ENCODE measurements around the gene VSNL1. TPM values are rescaled to one million over a fixed set of nuclear protein-coding genes. Genes with fewer than 3 reads are reported as not detected.

Gene VSNL1
- polyA plus RNA-seq, 3 donors from 2014 or later, result not detected

DNA sequence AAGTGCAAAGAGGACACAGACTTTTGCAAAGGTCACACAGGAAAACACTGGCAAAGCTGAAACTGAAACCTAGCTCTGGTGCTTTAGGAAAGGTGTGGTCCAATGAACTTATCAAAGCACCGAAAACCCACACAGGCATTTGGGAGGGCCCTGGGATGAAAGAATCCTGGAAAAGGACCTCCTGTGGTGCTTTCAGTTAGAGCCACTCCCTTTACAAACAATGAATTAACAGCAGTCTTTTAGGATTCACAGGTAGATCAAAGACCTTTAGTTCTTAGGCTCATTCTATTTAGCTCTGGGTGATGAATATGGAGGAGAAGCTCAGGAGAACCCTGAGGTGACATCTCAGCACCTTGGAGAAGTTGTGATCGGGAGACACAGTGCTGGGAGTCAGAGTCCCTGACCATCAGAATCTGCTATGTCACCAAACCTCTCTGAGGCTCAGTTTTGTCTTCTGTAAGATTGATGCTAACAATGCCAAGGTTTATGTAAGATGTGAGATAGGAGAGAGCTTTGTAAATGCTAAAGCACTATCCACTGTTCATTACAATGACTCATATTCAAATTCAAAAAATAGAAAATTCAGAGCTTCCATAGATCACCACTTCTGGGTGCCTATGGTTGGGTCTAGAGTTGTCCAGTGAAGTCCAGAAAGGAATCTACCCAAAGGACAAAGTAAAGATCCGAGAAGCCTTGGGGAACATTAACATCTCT, 39.3 kb downstream of the VSNL1 start:
- H3K27me3 Mint-ChIP-seq (ENCODE audit: low read depth in 3 of 3), result peaks cover 0 to 3% (median 0%) of the 10 kb centered on the region in 3 donors
- no peak for DNase-seq
- peaks cover 0 to 6% (median 0%) of the 10 kb centered on the region in 6 donors for H3K9me3 Mint-ChIP-seq
- H3K4me1 Mint-ChIP-seq, result no peaks in the 10 kb centered on the region
- H3K4me3 Mint-ChIP-seq, result no peak overlapping the region
- H3K36me3 Mint-ChIP-seq, result no peaks in the 10 kb centered on the region
- no peak overlapping the region for H3K27ac Mint-ChIP-seq

DNA sequence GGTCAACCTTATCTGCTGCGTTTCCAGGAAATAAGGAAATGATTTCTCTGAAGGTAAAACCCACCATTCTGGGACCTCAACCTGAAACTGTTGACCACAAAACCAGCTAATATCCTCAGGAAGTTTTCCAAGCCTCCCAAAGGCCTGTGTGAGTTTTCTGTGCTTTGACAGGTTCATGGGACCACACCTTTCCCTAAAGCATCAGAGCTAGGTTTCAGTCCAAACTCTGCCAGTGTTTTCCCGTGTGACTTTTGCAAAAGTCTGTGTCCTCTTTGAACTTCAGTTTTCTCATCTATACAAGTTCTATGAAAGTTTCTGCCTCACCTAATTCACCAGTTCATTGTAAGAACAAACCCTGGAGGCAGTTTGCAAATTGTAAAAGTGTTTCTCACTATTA, 39.8 kb downstream of the VSNL1 start:
- Mint-ChIP-seq H3K4me1 (no peaks in the 10 kb centered on the region), H3K4me3 (no peak overlapping the region), H3K36me3 (no peaks in the 10 kb centered on the region), H3K27me3 (ENCODE audit: low read depth in 3 of 3) (peaks cover 0 to 3% (median 0%) of the 10 kb centered on the region in 3 donors), H3K27ac (no peak overlapping the region), H3K9me3 (peaks cover 0 to 6% (median 0%) of the 10 kb centered on the region in 6 donors)
- no peak for DNase-seq

DNA sequence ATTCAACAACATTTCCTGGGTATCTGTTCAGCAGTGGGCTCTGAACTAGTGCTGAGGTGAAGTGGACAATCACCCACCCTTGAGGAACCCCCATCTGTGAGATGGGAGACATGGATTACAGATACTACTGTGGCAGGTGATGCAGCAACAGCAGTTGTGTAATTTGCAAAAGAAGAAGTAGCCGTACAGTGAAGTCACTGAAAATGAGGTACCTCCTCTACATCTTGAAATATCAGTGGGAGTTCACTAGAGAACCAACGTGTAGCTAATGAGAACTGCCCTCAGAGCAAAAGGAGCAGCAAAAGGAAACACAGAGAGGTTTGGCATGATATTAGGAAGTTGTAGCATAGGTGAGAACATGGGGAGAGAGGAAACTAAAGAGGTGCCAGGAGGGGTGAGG, 41.3 kb downstream of the VSNL1 start:
- Mint-ChIP-seq H3K27me3 (ENCODE audit: low read depth in 3 of 3) (peaks cover 0 to 3% (median 0%) of the 10 kb centered on the region in 3 donors), H3K9me3 (peaks cover 0 to 3% (median 0%) of the 10 kb centered on the region in 6 donors), H3K36me3 (no peaks in the 10 kb centered on the region), H3K27ac (no peak overlapping the region), H3K4me3 (no peak overlapping the region), H3K4me1 (no peaks in the 10 kb centered on the region)
- DNase-seq, result no peak

DNA sequence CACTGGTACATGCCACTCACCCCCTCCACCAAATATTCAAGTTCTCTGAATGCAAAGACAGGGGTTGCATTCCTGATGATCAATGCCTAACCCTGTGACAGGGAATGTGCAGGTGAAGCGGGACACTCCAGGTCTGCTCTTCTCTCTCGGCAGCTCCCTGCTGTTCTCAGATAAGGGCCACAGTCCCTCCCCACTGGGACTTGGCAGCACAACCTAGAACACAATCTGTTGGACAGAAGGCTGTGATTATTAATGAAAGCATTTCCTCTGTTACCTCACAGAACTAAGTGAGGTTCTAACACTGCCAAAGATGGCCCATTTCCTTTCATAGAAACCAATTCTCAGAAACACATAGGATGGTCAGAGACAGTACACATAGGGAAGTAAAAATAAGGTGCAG, 42.7 kb downstream of the VSNL1 start:
- H3K4me1 Mint-ChIP-seq, result no peaks in the 10 kb centered on the region
- DNase-seq, result no peak
- peaks cover 0 to 3% (median 0%) of the 10 kb centered on the region in 3 donors for H3K27me3 Mint-ChIP-seq (ENCODE audit: low read depth in 3 of 3)
- H3K9me3 Mint-ChIP-seq, result peaks cover 0 to 5% (median 0%) of the 10 kb centered on the region in 6 donors
- H3K4me3 Mint-ChIP-seq, result no peak overlapping the region
- H3K27ac Mint-ChIP-seq, result no peak overlapping the region
- H3K36me3 Mint-ChIP-seq, result no peaks in the 10 kb centered on the region

DNA sequence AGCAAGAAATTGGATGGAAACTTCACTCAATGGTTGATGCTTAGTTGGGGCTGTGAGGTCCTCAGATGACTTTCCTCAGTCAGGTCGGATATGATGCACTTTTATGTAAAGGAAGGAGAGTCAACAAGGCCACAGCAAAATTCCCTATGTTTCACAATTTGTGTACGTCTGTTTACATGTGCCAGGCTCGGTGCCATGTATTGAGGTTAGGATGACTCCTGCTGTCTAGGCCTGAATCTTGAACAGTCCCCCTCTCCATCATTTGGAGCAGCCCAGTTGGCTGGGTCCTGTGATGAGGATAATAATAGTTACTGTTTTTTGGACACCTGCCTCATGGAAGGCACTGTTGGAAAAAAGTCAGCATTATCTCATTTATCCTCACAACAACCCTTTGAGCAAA, 43.1 kb downstream of the VSNL1 start:
- peaks cover 0 to 5% (median 0%) of the 10 kb centered on the region in 6 donors for H3K9me3 Mint-ChIP-seq

DNA sequence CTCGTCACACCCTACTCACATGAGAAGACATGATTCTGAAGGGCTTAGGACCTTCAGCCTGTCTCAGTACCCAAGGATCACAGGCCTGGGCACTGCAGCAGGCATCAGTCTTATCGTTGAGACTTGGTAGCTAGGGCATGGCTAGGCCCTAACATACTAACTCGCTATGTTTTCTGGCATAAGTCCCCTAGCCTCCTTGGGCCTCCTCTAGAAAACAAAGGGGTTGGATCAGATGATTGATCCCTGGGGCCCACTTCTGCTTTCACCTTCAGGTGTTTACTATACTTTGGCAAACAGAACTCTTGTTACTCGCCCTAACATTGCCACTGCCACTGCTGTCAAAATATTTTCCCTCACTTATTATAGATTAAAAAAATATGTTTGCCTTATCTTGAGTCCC, 44.2 kb downstream of the VSNL1 start:
- peaks cover 0 to 3% (median 0%) of the 10 kb centered on the region in 3 donors for H3K27me3 Mint-ChIP-seq (ENCODE audit: low read depth in 3 of 3)
- no peaks in the 10 kb centered on the region for H3K4me1 Mint-ChIP-seq
- H3K4me3 Mint-ChIP-seq, result no peak overlapping the region
- no peak overlapping the region for H3K27ac Mint-ChIP-seq
- no peak for DNase-seq
- H3K9me3 Mint-ChIP-seq, result peaks cover 0 to 5% (median 0%) of the 10 kb centered on the region in 6 donors
- no peaks in the 10 kb centered on the region for H3K36me3 Mint-ChIP-seq

More for the DNA sequence above, 43.1 kb downstream of the VSNL1 start:
- Mint-ChIP-seq H3K27ac (no peak overlapping the region), H3K27me3 (ENCODE audit: low read depth in 3 of 3) (peaks cover 0 to 3% (median 0%) of the 10 kb centered on the region in 3 donors), H3K36me3 (no peaks in the 10 kb centered on the region), H3K4me3 (no peak overlapping the region), H3K4me1 (no peaks in the 10 kb centered on the region)
- DNase-seq, result no peak

DNA sequence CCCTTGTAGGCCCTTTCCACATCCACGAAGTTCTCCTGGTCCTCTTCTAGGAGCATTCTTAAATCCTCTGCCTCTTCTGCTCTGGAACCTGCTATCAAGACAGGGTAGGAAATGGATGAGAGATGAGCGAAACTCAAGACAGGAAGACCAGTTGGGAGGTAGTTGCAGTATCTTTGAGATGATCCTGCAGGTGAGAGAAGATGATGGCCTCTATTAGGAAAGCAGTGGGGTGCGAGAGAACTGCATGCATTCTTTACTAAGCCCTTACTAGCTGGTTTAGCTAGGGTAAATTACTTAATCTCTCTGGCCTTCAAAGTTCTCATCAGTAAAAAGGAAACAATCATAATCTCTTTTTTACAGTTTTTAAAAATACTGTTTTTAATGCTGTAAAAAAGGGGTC, 47.0 kb downstream of the VSNL1 start:
- no peaks in the 10 kb centered on the region for H3K4me1 Mint-ChIP-seq
- no peaks in the 10 kb centered on the region for H3K36me3 Mint-ChIP-seq
- H3K27ac Mint-ChIP-seq, result no peak overlapping the region
- no peak overlapping the region for H3K4me3 Mint-ChIP-seq
- no peak for DNase-seq
- H3K27me3 Mint-ChIP-seq (ENCODE audit: low read depth in 3 of 3), result peaks cover 0 to 2% (median 0%) of the 10 kb centered on the region in 3 donors
- H3K9me3 Mint-ChIP-seq, result peaks cover 0 to 5% (median 0%) of the 10 kb centered on the region in 6 donors

DNA sequence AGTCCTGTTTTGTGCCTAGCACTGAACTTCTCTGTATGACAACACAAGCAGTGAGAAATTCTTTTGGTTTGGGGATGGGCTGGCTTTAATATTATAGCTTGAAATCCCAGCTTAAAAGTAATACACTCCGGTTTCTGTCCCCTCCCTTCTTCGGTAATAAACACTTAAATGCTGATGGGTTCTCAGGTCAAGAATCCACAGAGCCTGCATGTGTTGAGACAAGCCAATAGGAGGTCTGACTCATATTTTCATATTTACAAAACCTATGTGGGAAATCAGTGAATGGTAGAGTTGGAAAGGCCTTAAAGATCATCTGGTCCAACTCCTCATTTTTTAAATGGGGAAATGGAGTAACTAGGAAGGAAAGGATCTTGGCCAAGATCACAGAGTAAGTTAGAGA, 47.5 kb downstream of the VSNL1 start:
- Mint-ChIP-seq H3K27ac (no peak overlapping the region), H3K4me1 (no peaks in the 10 kb centered on the region), H3K9me3 (peaks cover 0 to 5% (median 0%) of the 10 kb centered on the region in 6 donors), H3K4me3 (no peak overlapping the region), H3K36me3 (no peaks in the 10 kb centered on the region), H3K27me3 (ENCODE audit: low read depth in 3 of 3) (no peaks in the 10 kb centered on the region)
- DNase-seq, result no peak

DNA sequence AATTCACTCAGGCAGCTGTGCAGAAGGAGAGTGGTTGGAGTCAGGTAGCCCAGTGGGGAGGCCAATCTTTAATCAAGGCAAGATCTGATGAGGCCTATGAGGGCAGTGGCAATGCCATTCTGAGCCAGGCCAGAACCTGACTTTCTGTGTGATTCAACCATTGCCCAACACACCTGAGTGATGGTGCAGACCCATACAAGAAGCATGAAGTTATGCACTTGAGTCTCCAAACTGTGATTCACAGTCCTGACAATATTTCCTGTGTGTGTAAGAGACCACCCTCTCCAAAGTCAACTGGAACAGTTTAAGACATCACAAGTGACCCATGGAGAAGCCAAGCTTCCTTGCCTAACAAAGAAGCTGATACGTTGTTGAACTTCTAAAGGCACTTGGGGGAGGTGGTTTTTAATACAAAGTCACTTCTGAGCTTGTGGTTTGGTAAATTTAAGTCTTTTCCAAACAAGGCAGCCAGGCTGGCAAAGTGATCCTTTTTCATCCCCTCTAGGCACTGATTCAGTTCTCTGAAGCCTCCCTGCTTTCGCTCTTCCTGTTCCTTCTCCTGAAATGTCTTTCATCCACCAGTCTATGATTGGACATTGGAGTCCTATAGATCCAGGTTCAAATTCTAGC, 49.0 kb downstream of the VSNL1 start:
- no peak overlapping the region for H3K4me3 Mint-ChIP-seq
- no peaks in the 10 kb centered on the region for H3K36me3 Mint-ChIP-seq
- no peak for DNase-seq
- peaks cover 0 to 5% (median 0%) of the 10 kb centered on the region in 6 donors for H3K9me3 Mint-ChIP-seq
- H3K27me3 Mint-ChIP-seq (ENCODE audit: low read depth in 3 of 3), result no peaks in the 10 kb centered on the region
- no peaks in the 10 kb centered on the region for H3K4me1 Mint-ChIP-seq
- no peak overlapping the region for H3K27ac Mint-ChIP-seq

DNA sequence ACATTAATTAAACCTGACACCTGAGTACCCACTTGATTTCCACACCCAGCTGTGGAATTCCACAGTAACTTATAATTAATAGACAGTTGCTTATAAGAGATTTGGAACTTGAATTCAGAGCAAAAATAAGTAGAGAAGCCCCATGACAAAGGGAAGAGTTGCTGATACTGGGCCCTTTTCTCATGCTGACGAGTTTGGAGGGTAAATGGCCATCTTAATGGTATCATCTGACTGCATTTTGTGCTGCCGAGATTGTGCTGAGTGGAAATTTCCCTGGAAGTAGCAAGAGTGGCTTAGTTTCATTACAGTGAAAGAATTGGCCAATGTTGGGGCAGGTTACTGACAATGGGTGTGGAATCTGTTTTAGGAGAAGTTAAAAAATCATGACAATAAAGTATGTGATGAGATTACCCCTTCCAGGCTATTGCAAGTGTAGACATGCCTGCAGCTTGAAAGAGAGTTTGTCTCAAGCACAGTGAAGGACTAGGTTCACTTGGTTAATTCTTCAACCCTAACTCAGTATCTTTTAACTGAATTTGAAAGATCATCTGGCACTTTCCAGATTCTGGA, 49.9 kb downstream of the VSNL1 start:
- Mint-ChIP-seq H3K4me1 (no peaks in the 10 kb centered on the region), H3K27me3 (ENCODE audit: low read depth in 3 of 3) (no peaks in the 10 kb centered on the region), H3K27ac (no peak overlapping the region), H3K9me3 (peaks cover 0 to 5% (median under 1%) of the 10 kb centered on the region in 6 donors), H3K4me3 (no peak overlapping the region), H3K36me3 (no peaks in the 10 kb centered on the region)
- no peak for DNase-seq

DNA sequence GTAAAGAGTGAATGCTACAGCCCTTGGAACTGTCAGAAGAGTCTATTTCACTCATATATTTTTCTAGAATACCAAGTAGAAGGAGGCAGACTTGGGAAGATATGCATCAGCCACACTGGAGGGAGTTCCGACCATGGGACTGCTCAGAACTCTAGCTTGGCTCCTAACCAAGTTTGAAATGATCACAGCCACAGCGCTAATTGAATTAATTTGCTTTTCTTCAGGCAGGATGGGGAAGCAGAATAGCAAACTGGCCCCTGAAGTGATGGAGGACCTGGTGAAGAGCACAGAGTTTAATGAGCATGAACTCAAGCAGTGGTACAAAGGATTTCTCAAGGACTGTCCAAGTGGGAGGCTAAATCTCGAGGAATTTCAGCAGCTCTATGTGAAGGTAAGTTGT, 51.4 kb downstream of the VSNL1 start:
- Mint-ChIP-seq H3K27ac (no peak overlapping the region), H3K4me3 (no peak overlapping the region), H3K4me1 (no peaks in the 10 kb centered on the region), H3K36me3 (no peaks in the 10 kb centered on the region), H3K27me3 (ENCODE audit: low read depth in 3 of 3) (peaks cover 0 to 2% (median 0%) of the 10 kb centered on the region in 3 donors), H3K9me3 (peaks cover 0 to 5% (median 1%) of the 10 kb centered on the region in 6 donors)
- no peak for DNase-seq

DNA sequence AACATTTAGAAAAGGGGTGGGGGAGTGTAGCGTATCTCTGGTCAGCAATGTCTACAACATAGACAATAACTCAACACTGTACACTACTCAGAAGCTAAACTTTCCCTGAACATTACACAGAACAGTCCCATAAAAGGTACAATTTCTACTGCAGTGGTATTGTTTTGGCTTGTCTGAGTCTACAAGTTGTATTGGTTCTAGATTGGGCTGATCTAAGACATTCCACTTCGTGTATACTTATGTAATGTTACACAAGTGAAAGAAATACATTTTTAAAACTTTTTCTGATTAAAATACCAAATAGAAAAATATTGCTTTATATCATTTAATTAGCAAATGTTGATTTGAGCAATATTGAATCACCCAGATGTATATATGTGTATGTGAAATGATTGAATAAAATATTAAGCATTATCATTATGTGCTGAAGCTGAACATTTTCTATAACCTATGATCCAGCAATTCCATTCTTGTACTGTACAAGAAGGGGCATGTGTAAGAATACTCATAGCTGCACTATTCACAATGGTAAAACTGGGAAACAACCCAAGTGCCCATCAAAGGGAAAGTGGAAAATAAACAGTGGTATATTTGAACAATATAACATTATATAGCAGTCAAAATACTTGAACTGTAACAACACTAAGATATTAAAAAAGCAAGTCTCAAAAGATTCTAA, 52.4 kb downstream of the VSNL1 start:
- no peaks in the 10 kb centered on the region for H3K4me1 Mint-ChIP-seq
- no peak for DNase-seq
- peaks cover 0 to 2% (median 0%) of the 10 kb centered on the region in 3 donors for H3K27me3 Mint-ChIP-seq (ENCODE audit: low read depth in 3 of 3)
- H3K36me3 Mint-ChIP-seq, result no peaks in the 10 kb centered on the region
- no peak overlapping the region for H3K4me3 Mint-ChIP-seq
- H3K27ac Mint-ChIP-seq, result no peak overlapping the region
- peaks cover 0 to 2% (median 0%) of the 10 kb centered on the region in 6 donors for H3K9me3 Mint-ChIP-seq

DNA sequence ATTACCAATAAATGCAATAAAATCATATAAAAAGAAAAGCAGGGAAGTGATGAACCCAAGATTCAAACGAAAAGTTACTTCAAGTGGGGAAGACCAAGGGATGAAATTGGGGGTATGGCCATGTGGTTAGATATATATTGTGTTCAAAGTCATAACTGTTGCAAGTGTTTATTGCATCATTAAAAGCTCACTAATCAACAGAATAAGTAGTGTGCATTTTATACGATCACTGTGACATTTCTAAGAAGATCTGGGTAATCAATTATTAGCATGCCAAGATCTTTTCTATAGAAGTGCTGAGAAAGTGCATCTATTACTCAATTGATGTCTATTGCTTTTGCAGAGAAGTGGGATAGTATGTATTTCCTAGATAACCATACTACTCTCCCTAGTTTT, 52.9 kb downstream of the VSNL1 start:
- H3K9me3 Mint-ChIP-seq, result peaks cover 0 to 2% (median 0%) of the 10 kb centered on the region in 6 donors
- H3K27ac Mint-ChIP-seq, result no peak overlapping the region
- H3K36me3 Mint-ChIP-seq, result no peaks in the 10 kb centered on the region
- H3K4me3 Mint-ChIP-seq, result no peak overlapping the region
- H3K4me1 Mint-ChIP-seq, result no peaks in the 10 kb centered on the region
- peaks cover 0 to 2% (median 0%) of the 10 kb centered on the region in 3 donors for H3K27me3 Mint-ChIP-seq (ENCODE audit: low read depth in 3 of 3)
- no peak for DNase-seq

All from immature natural killer cell (primary cell).